Forelimb muscle (tissue), 1 donor: ENCODE results near the gene ARPC5. TPM values are rescaled to one million over a fixed set of nuclear protein-coding genes. Genes with fewer than 3 reads are reported as not detected.

Source experiments
- DNase-seq: peaks from one replicate; pipeline ENCODE4 v3.0.0-alpha.2; 2013; ENCODE audit warnings: low read depth
- polyA plus RNA-seq: library from polyadenylated mRNA; unstranded; fragments of 120-200 nt; gene quantifications from one replicate; pipeline ENCODE4 v1.2.1, GENCODE V29; 2013; ENCODE audit not compliant: insufficient read length

The ARPC5 gene
- polyA plus RNA-seq, 1 donor, result 84.6 TPM

GRCh38 chr1:183611021-183611420, 24.6 kb downstream of the ARPC5 start:
- no peak for DNase-seq

- no peak for DNase-seq
Observed at GRCh38 chr1:183609759-183610452, 25.7 kb downstream of the ARPC5 start.

- DNase-seq, result no peak
Observed at GRCh38 chr1:183609313-183609712, 26.3 kb downstream of the ARPC5 start.

DNA sequence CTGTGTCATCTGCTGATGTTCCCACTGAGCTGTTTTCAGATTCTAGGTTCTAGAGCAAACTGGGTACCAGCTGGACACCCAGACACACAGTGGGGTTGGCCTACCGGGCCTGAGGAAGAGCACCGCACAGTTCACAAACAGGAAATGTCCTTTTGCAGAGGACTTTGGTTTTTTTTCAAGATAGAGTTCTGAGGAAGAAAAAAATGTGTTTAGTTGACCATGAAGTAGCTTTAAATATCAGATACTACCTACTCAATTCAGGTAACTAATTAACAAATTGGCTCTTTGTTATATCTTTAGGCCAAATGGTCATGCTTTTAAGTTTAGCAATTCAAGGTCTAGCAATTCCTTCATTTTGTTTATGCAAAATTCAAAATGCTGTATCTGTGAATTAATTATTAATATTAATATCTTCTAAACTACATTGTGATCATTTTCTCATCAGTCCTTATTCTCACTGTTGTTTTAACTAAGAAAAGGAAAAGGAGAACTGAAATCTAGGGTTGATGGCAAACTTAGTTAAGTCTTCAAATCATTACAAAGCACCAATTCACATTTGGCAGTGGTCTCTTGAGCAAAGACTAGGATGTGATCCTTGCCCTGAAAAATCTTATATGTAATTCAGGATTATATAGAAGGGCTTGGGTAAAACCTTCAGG, 28.1 kb downstream of the ARPC5 start:
- no peak for DNase-seq

- no peak for DNase-seq
Observed at GRCh38 chr1:183605904-183606303, 29.7 kb downstream of the ARPC5 start.

- no peak for DNase-seq
Observed at GRCh38 chr1:183604815-183605214, 30.8 kb downstream of the ARPC5 start.

DNA sequence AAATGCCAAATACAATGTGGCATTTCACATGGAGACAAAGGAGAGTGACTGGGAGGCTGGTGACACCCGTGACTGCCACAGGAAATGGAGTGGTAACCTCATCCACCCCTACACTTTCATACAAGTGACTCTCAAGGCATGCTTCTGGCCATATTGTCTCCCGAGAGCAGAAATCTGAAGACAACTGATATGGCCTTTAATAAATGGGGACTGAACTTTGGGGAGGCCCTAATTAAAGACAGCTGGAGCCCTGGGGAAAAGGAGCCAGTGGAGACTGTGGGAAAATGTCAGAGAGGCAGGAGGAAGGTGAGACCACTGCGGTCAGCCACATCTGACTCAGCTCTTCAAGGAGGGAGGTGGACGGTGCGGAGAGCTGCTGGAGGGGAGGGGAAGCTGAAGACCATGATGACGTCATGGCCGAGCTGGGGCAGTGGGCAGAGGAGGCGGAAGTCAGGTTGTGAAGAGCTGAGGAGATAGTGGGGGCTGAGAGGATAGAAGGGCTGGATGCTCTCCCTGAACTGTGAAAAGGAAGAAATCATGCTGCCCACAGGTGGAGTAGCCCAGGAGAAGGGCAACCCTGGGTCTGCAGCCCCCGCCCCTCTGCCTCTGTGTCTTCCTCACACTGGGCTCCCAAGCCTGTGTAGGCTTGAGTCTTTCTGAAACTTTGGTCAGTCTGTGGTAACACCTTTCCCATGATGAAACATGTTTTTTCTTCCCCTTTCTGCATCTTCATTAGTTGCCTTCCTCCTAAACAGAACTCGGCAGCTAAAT, 31.4 kb downstream of the ARPC5 start:
- DNase-seq, result no peak

- no peak for DNase-seq
Observed at GRCh38 chr1:183602510-183602909, 33.1 kb downstream of the ARPC5 start.

DNA sequence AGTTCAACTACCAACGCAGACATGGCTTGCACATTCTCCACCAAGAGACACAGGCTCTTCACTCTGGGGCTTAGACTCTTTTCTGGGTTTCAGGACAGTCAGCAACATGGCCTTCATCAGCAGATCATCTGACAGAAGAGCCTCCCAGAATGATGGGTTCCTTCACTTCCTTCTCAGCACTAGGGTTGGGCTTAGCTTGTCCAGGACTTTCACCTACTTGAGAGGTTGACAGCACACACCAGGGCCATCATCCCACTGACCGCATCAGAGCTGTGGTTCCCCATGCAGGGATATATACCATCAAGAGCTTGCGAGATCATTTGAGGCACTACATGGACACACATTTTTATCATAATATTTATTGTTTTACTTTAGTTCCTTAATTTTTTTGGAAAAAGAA, 34.9 kb downstream of the ARPC5 start:
- no peak for DNase-seq

DNA sequence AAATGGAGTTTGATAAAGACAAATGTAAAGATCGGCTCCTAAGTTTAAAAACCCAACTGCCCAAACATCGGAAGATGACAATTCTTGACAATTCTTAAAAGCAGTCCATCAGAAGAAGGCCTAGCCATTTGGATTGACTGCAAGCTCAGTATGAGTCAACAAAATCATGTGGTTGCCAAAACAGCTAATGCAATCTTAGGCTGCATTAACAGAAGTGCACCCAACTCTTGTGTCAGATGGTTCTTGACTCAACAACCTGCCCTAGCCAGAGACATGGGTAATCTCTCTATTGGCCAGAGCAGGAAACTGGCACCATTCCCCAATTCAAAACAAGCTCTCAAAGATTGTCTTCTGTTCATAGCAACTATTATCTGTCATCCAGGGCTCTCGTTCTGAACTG, 35.4 kb downstream of the ARPC5 start:
- DNase-seq, result no peak

DNA sequence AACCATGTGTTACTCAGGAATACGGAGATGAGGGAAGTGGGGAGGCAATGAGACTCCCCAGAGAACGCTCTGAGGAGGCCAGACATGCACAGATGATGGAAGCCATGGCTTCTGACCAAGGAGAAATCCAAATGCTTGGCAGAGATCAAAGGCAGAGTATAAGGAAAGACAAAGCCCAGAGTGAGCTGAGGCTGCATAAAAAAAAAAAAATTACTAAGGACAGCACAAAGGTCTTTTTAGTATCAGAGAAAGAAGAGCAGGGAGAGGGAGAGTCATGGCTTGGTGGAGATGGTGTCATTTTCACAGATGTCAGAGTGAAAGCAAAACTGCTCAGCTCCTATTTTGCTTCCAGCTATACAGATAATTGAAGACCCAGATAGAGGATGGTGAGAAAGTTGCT, 37.2 kb downstream of the ARPC5 start:
- no peak for DNase-seq

DNA sequence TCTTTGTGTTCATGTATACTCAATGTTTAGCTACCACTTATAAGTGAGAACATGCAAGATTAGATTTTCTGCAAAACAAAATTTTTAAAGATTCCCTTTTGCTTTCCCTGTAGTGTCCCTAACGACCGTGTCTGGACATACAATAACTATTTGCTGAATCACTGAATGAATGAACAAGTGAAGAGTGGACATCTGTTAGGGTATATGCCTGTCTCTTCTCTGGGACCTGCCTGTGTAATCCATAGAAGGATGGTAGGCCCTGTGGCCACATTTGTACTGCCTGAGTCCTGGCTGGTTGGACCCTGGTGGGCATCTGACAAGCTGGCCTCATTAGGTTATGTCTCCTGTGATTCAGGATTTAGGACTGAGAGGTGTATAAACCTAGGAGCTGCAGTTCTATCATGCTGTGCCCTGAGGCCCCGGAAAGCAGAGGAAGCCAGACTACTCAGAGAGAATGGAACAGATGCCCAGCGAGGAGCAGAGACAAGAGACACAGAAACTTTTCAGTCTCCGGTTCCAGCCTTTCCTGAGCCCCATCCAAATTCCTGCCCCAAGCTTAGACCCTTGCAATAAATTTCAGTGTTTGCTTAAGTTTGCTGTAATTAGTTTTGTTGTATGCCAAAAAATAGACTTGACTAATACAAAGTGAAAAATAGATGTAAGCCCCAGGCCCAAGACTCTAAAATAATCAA, 37.8 kb downstream of the ARPC5 start:
- DNase-seq, result no peak

GRCh38 chr1:183596500-183596899, 39.1 kb downstream of the ARPC5 start:
- DNase-seq, result no peak

DNA sequence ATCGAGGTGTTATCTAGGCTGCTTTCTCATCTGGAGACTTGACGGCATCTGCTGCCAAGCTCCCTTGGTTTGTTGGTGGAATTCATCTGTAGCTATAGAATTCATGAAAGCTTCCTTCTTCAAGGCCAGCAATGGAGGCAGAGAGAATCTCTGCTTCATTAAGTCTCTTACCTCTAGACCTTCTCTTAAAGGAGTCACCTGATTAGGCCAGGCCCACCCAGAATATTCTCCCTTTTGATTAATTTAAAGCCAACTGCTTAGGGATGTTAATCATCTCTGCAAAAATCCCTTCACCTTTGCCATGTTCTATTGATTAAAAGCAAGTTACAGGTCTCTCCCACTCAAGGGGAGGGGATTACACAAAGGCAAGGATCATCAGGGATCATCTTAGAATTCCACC, 40.0 kb downstream of the ARPC5 start:
- no peak for DNase-seq

DNA sequence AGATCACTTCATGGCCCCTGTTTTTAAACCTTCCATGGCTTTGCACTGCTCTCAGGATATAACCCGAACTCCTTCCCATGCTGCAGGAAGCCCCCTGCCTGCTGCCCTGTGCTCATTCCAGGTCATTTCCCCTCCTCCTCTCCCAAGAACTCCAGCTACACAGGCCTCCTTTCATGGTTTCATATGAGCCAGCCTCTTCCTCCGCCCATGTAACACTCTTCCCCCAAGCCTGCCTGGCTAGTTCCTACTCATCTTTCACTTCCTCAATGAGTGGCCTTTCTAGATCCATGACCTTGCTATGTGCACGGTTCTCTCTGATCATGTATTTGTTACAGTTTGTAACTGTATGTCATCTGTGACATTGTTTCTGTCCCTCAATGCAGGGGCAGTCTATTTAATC, 42.2 kb downstream of the ARPC5 start:
- DNase-seq, result no peak

GRCh38 chr1:183592733-183593132, 42.9 kb downstream of the ARPC5 start:
- no peak for DNase-seq

DNA sequence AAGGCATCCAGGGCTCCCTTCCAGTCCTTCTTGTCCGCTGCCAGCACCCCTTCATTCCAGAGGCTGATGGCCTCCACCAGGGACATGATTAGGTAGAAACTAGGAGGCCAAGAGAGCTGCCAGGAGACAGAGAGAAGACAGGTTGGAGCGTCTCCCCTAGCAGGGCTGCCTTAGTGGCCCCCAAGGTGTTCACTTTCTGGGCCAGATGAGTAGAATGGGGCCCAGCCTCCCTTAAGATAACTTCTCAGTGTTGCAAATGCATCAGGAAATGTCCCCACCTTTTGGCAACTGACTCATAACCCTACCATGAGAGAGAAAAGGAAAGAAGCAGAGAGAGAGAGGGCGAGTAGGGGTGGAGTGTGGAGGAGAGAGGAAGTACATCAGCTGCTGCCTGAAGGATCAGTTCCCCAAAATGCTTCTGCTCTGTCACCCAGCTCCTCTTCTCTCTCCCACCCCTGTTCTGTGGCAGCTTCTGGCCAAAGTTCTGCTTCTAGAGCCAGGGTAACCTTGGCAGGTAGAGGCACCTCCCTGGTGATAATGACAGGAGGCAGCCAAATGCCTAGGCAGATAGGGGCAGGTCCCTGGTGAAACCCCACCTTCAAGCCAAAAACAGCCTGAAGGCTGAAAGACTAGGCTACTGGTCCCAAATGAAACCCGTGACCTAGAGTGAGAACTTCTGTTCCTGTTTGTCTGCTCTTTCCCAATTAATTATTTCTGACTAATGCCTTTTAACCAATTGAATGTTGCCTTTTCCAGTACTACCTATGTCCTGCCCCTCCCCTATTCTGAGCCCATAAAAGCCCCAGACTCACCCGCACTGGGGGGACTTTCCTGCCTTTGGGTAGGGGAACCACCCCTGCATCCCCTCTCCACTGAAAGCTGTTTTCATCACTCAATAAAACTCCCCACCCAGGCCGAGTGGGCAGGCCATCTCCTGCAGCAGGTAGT, 45.1 kb downstream of the ARPC5 start, which contains the start of gene NCF2:
Gene NCF2 (minus strand): TSS at position 216 of the 948 bp plus-strand sequence. CDS start 130 bp downstream, at position 86.
- DNase-seq, result no peak

DNA sequence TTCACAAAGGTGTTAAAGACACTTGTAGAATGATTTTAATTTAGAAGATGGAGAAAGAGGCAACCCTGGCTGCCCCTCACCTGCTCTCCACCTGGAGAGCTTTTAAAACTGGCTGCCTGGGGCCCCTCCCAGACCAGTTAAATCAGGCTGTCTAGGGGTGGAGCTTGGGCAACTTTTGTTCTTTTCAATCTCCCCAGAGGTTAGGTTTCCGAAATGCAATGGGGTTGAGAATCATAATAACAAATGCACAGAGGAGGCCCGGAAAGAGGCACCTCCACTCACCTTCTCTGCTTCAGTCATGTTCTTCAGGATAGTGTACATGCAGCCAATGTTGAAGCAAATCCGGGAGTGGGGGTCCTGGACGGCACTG, 45.7 kb downstream of the ARPC5 start:
- no peak for DNase-seq

GRCh38 chr1:183589384-183589783, 46.2 kb downstream of the ARPC5 start:
- DNase-seq, result no peak

- DNase-seq, result no peak
Observed at GRCh38 chr1:183588827-183589226, 46.8 kb downstream of the ARPC5 start.

DNA sequence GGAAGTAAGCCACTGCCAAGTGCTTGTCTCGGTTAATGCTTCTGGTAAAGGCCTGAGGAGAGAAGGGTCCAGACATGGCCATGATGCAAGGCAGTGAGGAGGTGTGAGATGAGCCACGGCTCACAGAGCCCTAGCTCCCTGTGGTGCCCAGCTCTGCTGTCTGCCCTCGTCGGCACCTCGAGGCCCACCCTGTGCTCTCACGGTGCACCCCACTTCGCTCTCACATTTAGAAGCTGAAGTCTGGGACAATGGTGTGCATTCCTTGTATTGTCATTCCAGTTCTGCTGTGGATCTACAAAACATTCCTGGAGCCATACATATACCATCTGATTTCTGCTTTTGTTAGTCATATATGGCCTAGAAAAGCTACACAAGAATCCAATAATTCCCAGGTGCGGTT, 48.7 kb downstream of the ARPC5 start:
- DNase-seq, result no peak
